ENCODE results near the gene CDC23. TPM values are rescaled to one million over a fixed set of nuclear protein-coding genes. Genes with fewer than 3 reads are reported as not detected.

Gene CDC23
- total RNA-seq, 1 experiment from 2014 or later, result 41.3 TPM

DNA sequence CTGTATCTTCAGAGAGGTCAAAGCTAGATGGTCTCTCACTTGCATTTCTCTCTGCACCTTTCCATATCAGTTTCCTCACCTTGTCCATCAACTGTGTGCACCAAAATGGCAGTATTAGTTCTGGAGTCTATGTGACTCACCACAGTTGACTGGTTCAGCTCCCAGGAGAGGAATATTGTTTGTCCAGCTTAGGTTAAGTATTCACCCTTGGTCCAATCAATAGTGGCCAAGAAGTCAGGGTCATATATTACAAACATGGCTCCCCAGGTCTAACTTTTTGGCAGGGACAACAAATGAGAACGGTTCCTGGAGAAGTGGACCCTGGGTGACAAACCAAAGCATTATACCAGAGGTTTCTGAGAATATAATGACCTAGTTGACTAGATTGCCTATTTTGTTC, 24.9 kb upstream of the CDC23 start:
- H3K18ac ChIP-seq (ENCODE audit: insufficient read length, low read depth, low read length), result no peak overlapping the region
- H3T11ph ChIP-seq (ENCODE audit: low read length), result no peak overlapping the region
- no peaks in the 10 kb centered on the region for H3K79me2 ChIP-seq (ENCODE audit: insufficient read depth, low read length)
- H2BK20ac ChIP-seq (ENCODE audit: low read depth, low read length, poor library complexity, severe bottlenecking), result no peak overlapping the region
- no peak overlapping the region for H3K4me2 ChIP-seq (ENCODE audit: insufficient read depth, insufficient read length, low read length)
- peaks cover 6 to 7% of the 10 kb centered on the region in 2 experiments; a peak in 3 of 4 replicates for H3K4me1 Mint-ChIP-seq
- no peaks in the 10 kb centered on the region for H3K4me1 ChIP-seq (ENCODE audit: insufficient read depth, low read length)
- no peak overlapping the region for H3K14ac ChIP-seq (ENCODE audit: insufficient read depth, low read length)
- H3K56ac ChIP-seq (ENCODE audit: insufficient read length, low read depth, low read length), result no peak overlapping the region
- H2BK5ac ChIP-seq (ENCODE audit: insufficient read length, low read length), result no peak overlapping the region
- no peaks in the 10 kb centered on the region for H3K9me3 ChIP-seq (ENCODE audit: control insufficient read depth, low read depth, low read length)
- H3K23me2 ChIP-seq (ENCODE audit: insufficient read length, low read depth, low read length, poor library complexity, severe bottlenecking), result peaks cover 3% of the 10 kb centered on the region
- H2AK5ac ChIP-seq (ENCODE audit: insufficient read length, low read length), result no peak overlapping the region
- no peak overlapping the region for H4K8ac ChIP-seq (replicated peaks; ENCODE audit: insufficient read length, low read depth, low read length)
- no peak overlapping the region for H3K27ac ChIP-seq (ENCODE audit: insufficient read length, low read depth, low read length)
- peaks cover 46% of the 10 kb centered on the region for H3K27me3 Mint-ChIP-seq (ENCODE audit: low read depth)
- no peak for DNase-seq
- H3K23ac ChIP-seq (ENCODE audit: insufficient read length, low read depth, low read length), result no peak overlapping the region
- H3K9ac ChIP-seq (ENCODE audit: extremely low read depth, insufficient read length, low read length), result no peak overlapping the region
- H3K27ac Mint-ChIP-seq, result no peak overlapping the region
- H3K9me3 Mint-ChIP-seq, result no peaks in the 10 kb centered on the region
- no peak overlapping the region for H3K4me3 Mint-ChIP-seq
- H2BK15ac ChIP-seq (ENCODE audit: low read depth, low read length), result no peak overlapping the region
- no peaks in the 10 kb centered on the region for H3K79me1 ChIP-seq (ENCODE audit: insufficient read depth, low read depth, low read length, poor library complexity, severe bottlenecking)
- H3K36me3 Mint-ChIP-seq (ENCODE audit: insufficient read depth in 1 of 3, low read depth in 3 of 3), result no peaks in the 10 kb centered on the region
- no peak overlapping the region for H3K4ac ChIP-seq (ENCODE audit: low read depth, low read length)
- H2BK120ac ChIP-seq (ENCODE audit: low read depth, low read length, poor library complexity, severe bottlenecking), result no peak overlapping the region
- H4K20me1 ChIP-seq (ENCODE audit: control insufficient read depth, insufficient read depth, insufficient read length), result no peaks in the 10 kb centered on the region
- no peak overlapping the region for H2BK12ac ChIP-seq (ENCODE audit: insufficient read length, low read depth, low read length)
- no peak for TF ChIP-seq CTCF (conservative IDR thresholded peaks at IDR 0.05)
- no peak overlapping the region for H4K5ac ChIP-seq (ENCODE audit: insufficient read length, low read depth, low read length)
- WGBS (ENCODE audit: extremely low coverage, insufficient read length, low lambda C conversion rate), result no CpG with 5 or more reads among the region's 1 CpG
- H3K27me3 ChIP-seq (ENCODE audit: insufficient read depth, low read length), result peaks cover 12% of the 10 kb centered on the region
- no peak overlapping the region for H2AFZ ChIP-seq (ENCODE audit: low read length)
- no peak overlapping the region for H4K91ac ChIP-seq (ENCODE audit: insufficient read length, low read depth, low read length)

Data from H9 (cell line).